WTC11 (cell line): ENCODE measurements around the gene TTN.

Source experiments
- ATF3 ChIP-seq: sonication (generic); formaldehyde crosslinking; conservative IDR thresholded peaks from 2 replicates; pipeline ENCODE4 v1.8.1; 2022; ENCODE audit warnings: mild to moderate bottlenecking, missing genetic modification reagents
- E2F4 ChIP-seq: sonication (generic); formaldehyde crosslinking; IDR thresholded peaks from 2 replicates; pipeline ENCODE4 v1.8.1; 2022; ENCODE audit warnings: low read depth, mild to moderate bottlenecking, moderate library complexity, missing genetic modification reagents, borderline replicate concordance
- SP1 ChIP-seq: sonication (generic); formaldehyde crosslinking; conservative IDR thresholded peaks from 2 replicates; pipeline ENCODE4 v1.8.1; 2022; ENCODE audit warnings: missing genetic modification reagents
- TF ChIP-seq, protein P1 (sequence below): fragments of 200-600 bp; IDR thresholded peaks from 2 replicates; pipeline ENCODE4 v1.8.0; 2022; ENCODE audit warnings: antibody characterized with exemption
- TF ChIP-seq, protein P2 (sequence below): sonication (generic); formaldehyde crosslinking; IDR thresholded peaks from 2 replicates; pipeline ENCODE4 v1.8.1; 2023; ENCODE audit warnings: mild to moderate bottlenecking, moderate library complexity, missing genetic modification reagents

- TF ChIP-seq, protein P1, sequence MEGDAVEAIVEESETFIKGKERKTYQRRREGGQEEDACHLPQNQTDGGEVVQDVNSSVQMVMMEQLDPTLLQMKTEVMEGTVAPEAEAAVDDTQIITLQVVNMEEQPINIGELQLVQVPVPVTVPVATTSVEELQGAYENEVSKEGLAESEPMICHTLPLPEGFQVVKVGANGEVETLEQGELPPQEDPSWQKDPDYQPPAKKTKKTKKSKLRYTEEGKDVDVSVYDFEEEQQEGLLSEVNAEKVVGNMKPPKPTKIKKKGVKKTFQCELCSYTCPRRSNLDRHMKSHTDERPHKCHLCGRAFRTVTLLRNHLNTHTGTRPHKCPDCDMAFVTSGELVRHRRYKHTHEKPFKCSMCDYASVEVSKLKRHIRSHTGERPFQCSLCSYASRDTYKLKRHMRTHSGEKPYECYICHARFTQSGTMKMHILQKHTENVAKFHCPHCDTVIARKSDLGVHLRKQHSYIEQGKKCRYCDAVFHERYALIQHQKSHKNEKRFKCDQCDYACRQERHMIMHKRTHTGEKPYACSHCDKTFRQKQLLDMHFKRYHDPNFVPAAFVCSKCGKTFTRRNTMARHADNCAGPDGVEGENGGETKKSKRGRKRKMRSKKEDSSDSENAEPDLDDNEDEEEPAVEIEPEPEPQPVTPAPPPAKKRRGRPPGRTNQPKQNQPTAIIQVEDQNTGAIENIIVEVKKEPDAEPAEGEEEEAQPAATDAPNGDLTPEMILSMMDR = no peak
- TF ChIP-seq, protein P2, sequence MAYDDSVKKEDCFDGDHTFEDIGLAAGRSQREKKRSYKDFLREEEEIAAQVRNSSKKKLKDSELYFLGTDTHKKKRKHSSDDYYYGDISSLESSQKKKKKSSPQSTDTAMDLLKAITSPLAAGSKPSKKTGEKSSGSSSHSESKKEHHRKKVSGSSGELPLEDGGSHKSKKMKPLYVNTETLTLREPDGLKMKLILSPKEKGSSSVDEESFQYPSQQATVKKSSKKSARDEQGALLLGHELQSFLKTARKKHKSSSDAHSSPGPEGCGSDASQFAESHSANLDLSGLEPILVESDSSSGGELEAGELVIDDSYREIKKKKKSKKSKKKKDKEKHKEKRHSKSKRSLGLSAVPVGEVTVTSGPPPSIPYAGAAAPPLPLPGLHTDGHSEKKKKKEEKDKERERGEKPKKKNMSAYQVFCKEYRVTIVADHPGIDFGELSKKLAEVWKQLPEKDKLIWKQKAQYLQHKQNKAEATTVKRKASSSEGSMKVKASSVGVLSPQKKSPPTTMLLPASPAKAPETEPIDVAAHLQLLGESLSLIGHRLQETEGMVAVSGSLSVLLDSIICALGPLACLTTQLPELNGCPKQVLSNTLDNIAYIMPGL (CRISPR knock-in tag) = no peak
- TF ChIP-seq E2F4 (CRISPR knock-in tag) (no peak), ATF3 (CRISPR knock-in tag) (no peak), SP1 (no peak)
Observed at GRCh38 chr2:178718283-178718682, 88.9 kb downstream of the TTN start.
